ENCODE results near the gene UBN1. TPM values are rescaled to one million over a fixed set of nuclear protein-coding genes. Genes with fewer than 3 reads are reported as not detected.
"Not testable (repeated sequence)": the region's sequence is repeated elsewhere in the genome, so short reads cannot be mapped to it uniquely, and the experiment has no call there.

UBN1 gene
- total RNA-seq, 4 donors from 2014 or later, result 56.0 to 119 (median 62.2) TPM

- Histone ChIP-seq H3K4me1 (no peaks in the 10 kb centered on the region), H3K4me3 (no peak overlapping the region), H3K9me3 (no peaks in the 10 kb centered on the region), H3K27ac (no peak overlapping the region), H3K36me3 (peaks cover 0 to 41% (median 0%) of the 10 kb centered on the region in 3 donors), H3K27me3 (no peaks in the 10 kb centered on the region)
- no peak for TF ChIP-seq CTCF (IDR thresholded peaks at IDR 0.05)
- no peak for TF ChIP-seq POLR2A (IDR thresholded peaks at IDR 0.05)
- DNase-seq, result no peak
Observed at GRCh38 chr16:4893103-4893862, 46.0 kb downstream of the UBN1 start.

DNA sequence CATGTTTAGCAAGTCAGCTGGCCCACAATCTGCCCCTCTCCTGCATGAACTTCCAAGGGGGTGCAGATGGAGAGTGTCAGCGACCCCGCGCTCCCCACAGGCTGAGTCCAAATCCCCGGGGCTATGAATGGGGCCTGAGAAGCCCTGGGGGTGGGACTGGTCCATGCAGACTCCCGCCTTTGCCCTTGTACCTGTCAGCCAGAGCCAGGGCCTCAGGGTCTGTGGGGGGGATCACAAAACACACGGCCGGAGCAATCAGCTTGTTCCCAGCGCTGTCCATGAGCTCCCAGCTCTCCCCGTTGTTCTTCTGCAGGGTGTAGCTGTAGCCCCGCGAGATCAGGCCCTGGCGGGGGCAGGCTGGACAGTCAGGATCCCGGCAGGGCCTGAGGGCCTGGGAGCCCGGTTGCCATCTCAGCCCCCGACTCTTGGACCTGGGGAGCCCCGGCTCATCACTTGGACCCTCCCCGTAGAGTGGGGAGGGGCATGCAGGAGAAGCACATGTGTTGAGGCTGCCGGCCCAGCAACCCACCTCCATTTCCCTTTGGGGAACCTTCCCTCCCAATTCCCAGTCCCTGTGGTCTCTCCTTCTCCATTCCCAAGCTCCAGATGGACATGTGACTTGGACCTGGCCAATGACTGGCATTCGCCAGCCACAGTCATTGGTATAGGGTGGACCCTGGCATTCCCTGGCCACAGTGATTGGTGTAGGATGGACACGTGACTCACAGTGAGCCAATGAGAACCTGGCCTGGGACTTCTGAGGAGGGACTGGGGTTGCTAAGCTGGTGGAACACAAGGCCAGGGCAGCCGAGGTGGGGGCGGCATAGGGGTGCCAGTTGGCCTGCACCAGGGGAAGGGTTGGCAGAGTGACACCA, 47.2 kb downstream of the UBN1 start:
- Histone ChIP-seq H3K27me3 (no peaks in the 10 kb centered on the region), H3K36me3 (peaks cover 0 to 38% (median 0%) of the 10 kb centered on the region in 3 donors), H3K27ac (no peak overlapping the region), H3K4me1 (no peaks in the 10 kb centered on the region), H3K9me3 (no peaks in the 10 kb centered on the region), H3K4me3 (no peak overlapping the region)
- no peak for DNase-seq
- no peak for TF ChIP-seq POLR2A (IDR thresholded peaks at IDR 0.05)
- TF ChIP-seq CTCF (IDR thresholded peaks at IDR 0.05), result no peak

GRCh38 chr16:4895366-4895765, 48.1 kb downstream of the UBN1 start:
- no peak for DNase-seq
- Histone ChIP-seq H3K9me3 (no peaks in the 10 kb centered on the region), H3K4me1 (no peaks in the 10 kb centered on the region), H3K27me3 (no peaks in the 10 kb centered on the region), H3K36me3 (peaks cover 0 to 31% (median 0%) of the 10 kb centered on the region in 3 donors), H3K4me3 (no peak overlapping the region), H3K27ac (no peak overlapping the region)
- TF ChIP-seq POLR2A (IDR thresholded peaks at IDR 0.05) (no peak), CTCF (IDR thresholded peaks at IDR 0.05) (no peak)

DNA sequence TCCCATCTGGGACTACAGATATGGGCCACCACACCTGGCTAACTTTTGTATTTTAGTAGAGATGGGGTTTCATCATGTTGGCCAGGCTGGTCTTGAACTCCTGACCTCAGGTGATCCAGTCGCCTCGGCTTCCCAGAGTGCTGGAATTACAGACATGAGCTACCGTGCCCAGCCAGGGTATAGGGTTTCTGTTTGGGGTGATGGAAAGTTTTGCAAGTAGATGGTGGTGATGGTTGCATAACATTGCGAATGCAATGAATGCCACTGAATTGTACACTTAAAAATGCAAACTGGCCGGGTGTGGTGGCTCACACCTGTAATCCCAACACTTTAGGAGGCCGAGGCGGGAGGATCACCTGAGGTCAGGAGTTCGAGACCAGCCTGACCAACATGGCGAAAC, 49.5 kb downstream of the UBN1 start:
- DNase-seq, H3K9me3 ChIP-seq, H3K4me1 ChIP-seq, H3K4me3 ChIP-seq, H3K27ac ChIP-seq, H3K27me3 ChIP-seq: not testable (repeated sequence)
- H3K36me3 ChIP-seq, result peaks cover 0 to 24% (median 0%) of the 10 kb centered on the region in 3 donors

DNA sequence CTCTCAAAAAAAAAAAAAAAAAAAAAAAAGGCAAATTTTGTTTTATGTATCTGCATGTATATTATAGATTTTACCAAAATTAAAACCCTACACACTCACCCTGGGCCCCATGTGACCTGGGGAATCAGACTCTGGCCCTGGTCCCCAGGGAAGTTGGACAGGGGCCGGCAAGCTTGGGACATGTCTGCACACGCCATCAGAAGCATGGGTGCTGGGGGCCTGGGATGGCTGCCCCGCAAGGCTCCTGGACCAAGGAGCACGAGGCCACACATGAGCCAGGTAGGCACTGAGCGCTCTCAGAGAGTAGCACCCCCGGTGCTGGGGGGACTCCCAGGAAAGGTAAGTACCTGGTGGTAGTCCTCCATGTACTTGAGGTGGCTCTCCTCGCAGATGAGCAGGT, 50.0 kb downstream of the UBN1 start:
- H3K27ac ChIP-seq, result no peak overlapping the region
- H3K4me3 ChIP-seq, result no peak overlapping the region
- DNase-seq, result no peak
- H3K27me3 ChIP-seq, result no peaks in the 10 kb centered on the region
- TF ChIP-seq POLR2A (IDR thresholded peaks at IDR 0.05), result no peak
- no peak for TF ChIP-seq CTCF (IDR thresholded peaks at IDR 0.05)
- H3K9me3 ChIP-seq, result no peaks in the 10 kb centered on the region
- no peaks in the 10 kb centered on the region for H3K4me1 ChIP-seq
- H3K36me3 ChIP-seq, result peaks cover 0 to 18% (median 0%) of the 10 kb centered on the region in 3 donors

Data from Peyer's patch (tissue), 4 donors.